ENCODE measurements around the gene CUBN. TPM values are rescaled to one million over a fixed set of nuclear protein-coding genes. Genes with fewer than 3 reads are reported as not detected.

Gene CUBN
- total RNA-seq, 1 experiment from 2014 or later = 1.3 TPM

Other genes with a start within 250 kb of the CUBN start
- 7.6 TPM for gene TRDMT1, start 71.9 kb upstream of the CUBN start, total RNA-seq (2021; ENCODE audit: unreplicated experiment)
- gene VIM, start 98.4 kb upstream of the CUBN start, total RNA-seq (2021; ENCODE audit: unreplicated experiment) = 3,436 TPM

Measured in Panc1 (cell line).